Kidney glomerular epithelial cell (primary cell): ENCODE results near the gene RNF44.

Experiments used
- DNase-seq: peaks from one replicate; lab custom pipeline; 2025; lab: John Stamatoyannopoulos, UW

The RNF44 gene

DNA sequence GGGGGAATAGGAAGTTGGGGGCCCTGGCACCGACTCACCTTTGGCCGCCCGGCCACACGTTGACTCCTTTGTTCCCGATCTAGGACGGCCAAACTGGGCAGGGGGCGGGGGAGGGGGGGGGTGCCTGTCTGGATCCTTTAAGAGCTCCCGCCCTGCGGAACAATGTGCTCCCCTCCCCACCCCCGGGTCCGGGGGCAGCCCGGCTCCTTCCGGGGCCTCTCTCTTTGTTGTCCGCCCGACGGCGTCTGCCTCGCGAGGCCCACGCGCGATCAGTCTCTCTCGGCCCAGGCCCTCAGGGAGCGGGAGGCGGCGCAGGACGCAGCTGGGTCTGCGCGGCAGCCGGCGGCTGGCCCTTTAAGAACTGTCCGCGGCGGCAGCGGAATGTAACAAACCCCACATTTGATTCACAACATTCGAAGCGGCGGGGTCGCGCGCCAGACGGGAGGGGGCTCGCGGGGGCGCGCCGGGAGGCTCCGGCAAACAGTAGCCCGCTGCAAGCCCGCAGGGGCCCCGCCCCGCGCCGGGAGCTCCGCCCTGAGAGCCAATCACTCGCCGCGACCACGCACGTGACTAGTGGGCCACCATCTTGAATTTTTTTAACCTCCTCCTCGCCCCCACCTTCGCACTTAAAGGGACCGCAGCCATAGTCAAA is at the start of gene RNF44:
TSS of gene RNF44 (minus strand) at position 501 of the 652 bp plus-strand sequence. CDS start 4,930 bp downstream, outside the sequence.
- DNase-seq: peak; percentile 94

DNA sequence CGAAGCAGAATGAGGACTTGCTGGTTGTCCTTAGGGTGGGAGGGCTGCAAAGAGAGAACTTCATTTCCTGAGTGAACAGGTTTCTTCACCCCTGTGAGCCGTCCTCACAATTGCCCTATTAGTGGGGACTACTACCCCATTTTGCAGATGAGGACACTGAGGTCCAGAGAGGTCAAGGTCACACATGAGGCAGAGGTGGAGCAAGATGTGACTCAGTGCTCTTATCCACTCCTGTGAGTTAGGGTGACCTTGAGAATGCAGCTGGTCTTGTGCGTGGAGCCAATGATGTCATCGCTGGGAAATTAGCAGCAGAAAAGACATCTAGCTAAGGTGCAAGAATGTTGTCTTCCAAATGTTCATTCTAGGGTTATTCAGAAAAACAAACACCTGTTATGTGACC is 45.9 kb upstream of the RNF44 start:
- no peak for DNase-seq

GRCh38 chr5:176581361-176581760 is 44.2 kb upstream of the RNF44 start:
- no peak for DNase-seq

GRCh38 chr5:176579323-176579722 is 42.1 kb upstream of the RNF44 start:
- no peak for DNase-seq

DNA sequence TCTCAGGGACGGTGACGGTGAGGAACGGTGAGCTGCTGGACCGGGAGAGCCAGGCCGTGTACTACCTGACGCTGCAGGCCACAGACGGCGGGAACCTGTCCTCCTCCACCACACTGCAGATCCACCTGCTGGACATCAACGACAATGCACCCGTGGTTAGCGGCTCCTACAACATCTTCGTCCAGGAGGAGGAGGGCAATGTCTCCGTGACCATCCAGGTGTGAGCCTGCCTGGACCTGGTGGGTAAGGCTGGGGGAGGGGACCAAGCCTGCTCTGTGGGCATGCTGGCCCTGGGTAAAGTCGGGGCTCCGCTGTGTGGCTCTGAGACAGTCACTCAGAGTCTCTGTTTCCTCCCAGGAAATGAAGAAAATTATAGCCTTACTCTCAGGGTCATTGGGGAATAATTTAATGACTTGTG is 41.2 kb upstream of the RNF44 start:
- peak; percentile 38 for DNase-seq

GRCh38 chr5:176577312-176578176 is 40.3 kb upstream of the RNF44 start:
- no peak for DNase-seq

GRCh38 chr5:176575488-176576422 is 38.6 kb upstream of the RNF44 start:
- no peak for DNase-seq

DNA sequence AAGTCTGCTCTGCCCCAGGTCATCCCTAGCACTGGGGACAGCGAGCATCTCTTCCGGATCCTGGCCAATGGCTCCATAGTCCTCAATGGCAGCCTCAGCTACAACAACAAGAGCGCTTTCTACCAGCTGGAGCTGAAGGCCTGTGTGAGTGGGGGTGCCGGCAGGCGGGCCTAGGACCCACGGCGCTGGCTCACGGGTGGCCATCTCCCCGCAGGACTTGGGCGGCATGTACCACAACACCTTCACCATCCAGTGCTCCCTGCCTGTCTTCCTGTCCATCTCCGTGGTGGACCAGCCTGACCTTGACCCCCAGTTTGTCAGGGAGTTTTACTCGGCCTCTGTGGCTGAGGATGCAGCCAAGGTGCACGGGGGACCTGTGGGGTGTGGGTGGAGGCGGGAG is 37.9 kb upstream of the RNF44 start:
- no peak for DNase-seq

DNA sequence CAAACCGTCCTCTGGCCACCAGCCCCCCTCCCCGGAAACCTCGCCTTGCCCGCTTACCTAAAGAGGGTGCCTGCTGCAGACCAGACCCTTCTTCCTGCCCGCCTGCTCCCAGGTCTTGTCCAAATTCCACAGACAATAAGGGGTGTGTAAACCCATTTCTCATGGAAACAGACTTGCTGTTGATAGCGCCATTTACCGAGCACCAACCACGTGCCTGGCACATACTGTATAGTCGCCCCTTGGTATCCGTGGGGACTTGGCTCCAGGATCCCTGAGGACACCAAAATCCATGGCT is 37.0 kb upstream of the RNF44 start:
- DNase-seq: no peak

DNA sequence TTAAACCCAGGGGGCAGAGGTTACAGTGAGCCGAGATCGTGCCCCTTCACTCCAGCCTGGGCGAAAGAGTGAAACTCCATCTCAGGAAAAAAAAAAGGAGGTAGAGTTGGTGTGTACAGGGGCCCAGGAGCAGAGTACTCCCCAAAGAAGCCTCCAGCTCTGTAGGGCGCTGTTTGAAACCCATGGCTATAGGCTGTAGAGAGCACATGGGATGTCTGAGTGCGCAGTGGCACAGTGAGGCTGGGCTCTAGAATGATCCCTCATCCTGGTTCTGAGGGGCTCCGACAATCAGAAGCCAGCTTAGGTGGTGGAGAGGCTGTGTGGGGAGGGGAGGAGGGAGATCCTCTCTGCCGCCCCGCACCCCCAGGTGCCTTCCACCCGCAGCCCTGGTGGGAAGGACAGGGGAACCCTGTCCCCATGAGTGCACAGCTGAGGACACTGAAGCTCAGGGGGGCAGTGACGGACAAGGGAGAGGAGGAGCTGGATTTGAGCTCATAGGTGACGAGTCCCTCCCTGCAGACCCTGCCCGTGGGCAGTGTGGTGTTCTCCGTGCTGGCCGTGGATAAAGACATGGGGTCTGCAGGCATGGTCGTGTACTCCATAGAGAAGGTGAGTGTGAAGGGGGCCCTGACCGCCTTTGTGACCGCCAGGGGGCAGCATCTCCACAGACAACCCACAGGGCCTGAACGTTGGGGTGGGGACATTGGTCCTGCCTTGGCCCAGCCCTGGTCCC is 36.5 kb upstream of the RNF44 start:
- peak; percentile 9 for DNase-seq

DNA sequence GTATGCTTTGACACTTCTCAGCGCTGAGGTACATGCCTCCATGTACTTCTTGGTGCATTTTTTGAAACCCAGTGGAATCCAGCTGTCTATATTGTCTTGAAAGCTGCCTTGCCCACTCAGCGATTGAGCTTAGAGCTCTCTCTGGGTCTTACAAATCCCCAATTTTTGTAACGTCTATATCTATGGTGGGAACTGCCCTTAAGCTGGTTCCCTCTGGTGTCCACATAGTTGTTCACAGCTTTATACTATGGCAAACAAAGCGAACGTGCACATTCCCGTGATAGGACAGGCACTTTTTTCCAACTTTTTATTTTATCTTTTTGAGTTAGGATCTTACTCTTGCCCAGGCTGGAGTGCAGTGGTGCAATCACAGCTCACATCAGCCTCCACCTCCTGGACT is 32.8 kb upstream of the RNF44 start:
- DNase-seq: no peak

- DNase-seq: no peak
Measured at GRCh38 chr5:176568657-176569056, 31.5 kb upstream of the RNF44 start.

DNA sequence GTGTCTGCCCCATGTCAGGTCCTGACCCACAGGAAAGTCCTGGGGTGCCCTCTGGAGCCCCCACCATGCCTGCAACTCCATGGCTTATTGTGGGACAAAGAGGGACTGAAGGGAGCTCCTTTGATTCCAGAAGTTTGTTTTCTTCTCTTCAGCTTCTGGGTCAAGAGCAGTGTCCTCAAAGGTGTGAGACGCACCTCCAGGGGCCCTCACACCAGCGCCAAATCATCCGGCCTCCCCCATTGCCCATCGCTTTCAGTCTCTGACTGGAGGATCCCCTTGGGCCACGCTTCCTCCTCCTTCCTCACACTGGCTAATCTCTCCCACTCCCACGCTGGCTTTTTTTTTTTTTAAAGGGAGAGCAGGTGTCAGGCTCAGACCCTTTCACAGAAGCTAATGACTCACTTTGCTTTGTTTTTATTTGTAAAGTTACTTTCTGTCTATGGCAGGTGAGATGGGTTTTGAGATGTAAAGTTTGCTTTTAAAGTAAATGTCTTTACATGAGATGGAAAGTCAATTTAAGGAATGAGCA is 28.6 kb upstream of the RNF44 start:
- DNase-seq: no peak

GRCh38 chr5:176564002-176564401 is 26.8 kb upstream of the RNF44 start:
- no peak for DNase-seq

- DNase-seq: no peak
Measured at GRCh38 chr5:176562189-176562588, 25.0 kb upstream of the RNF44 start.

DNA sequence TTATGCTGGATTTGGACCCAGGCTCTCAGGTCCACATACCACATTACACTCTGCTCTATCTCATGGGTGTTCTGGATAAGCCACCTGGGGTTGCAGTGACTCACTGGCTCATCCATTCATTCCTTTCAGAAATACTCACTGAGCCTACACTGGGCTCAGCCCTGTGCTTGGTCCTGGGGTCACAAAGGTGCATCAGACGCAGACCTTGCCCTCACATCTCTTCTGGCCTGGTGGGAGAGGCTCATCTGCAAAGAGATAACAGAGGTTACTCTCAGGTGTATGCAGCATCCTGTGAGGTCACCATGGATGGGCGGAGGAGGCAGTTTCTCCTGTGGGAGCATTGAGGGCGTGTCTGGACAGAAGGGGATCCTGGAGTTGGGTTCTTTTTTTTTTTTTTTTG is 24.1 kb upstream of the RNF44 start:
- DNase-seq: no peak

DNA sequence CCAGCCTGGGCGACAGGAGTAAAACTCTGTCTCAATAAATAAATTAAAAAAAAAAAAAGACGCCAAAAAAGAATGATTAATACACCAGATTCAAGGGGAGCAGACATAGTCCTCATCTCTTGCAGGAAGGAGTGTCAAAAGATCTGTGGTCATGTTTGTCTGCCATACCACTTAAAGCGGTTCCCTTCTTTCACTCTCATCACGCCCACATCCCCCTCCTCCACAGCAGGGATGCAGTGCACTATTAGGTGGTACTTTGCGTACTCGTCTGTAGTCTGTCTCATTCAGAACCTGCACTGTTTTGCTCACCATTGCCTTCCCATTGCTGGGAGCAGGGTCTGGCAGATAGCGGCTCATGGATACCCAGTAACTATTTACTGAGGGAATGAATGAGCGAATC is 23.2 kb upstream of the RNF44 start:
- DNase-seq: no peak

GRCh38 chr5:176559683-176560082 is 22.5 kb upstream of the RNF44 start:
- DNase-seq: no peak

DNA sequence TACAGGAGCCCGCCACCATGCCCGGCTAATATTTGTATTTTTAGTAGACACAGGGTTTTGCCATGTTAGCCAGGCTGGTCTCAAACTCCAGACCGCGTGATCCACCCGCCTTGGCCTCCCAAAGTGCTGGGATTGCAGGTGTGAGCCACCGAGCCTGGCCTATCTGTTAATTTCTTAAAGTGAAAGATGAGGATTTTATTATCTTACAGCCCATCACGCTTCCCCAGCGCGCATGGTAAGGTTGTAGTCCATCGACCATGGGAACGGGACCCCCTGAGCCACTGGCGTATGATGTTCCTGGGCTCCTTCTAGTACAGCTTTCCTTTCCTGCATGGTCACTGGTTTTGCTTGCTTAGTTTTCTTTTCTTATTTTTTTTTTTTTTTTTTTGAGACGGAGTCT is 20.6 kb upstream of the RNF44 start:
- DNase-seq: no peak

- no peak for DNase-seq
Measured at GRCh38 chr5:176553260-176554085, 16.3 kb upstream of the RNF44 start.
